ENCODE results near the gene EDEM2.
"Not testable (repeated sequence)": the region's sequence is repeated elsewhere in the genome, so short reads cannot be mapped to it uniquely, and the experiment has no call there.

EDEM2 gene

DNA sequence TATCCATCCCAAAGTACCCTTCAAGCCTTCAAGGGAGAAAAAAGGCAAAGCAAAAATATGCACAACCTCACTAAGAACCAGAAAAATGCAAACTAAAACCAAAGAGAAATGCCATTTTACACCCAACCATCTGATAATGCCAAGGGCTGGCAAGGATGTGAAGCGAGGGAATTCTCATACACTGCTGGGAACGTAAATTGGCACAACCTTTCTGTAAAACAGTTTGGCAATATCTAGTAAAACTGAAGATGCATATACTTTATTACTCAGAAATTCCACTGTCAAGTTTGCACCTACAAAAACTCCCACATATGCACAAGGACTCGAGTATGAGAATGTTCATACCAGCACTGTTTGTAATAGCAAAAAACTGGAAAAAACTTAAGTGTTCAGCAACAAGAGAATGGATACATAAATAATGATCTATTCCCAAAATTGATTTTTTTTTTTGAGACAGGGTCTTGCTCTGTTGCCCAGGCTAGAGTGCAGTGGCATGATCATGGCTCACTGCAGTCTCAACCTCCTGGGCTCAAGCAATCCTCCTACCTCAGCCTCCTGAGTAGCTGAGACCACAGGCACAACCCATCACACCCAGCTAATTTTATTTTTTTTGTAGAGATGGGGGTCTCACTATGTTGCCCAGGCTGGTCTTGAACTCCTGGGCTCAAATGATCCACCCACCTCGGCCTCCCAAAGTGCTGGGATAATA is 21.7 kb upstream of the EDEM2 start:
- DNase-seq (ENCODE audit: low read depth), result not testable (repeated sequence)

DNA sequence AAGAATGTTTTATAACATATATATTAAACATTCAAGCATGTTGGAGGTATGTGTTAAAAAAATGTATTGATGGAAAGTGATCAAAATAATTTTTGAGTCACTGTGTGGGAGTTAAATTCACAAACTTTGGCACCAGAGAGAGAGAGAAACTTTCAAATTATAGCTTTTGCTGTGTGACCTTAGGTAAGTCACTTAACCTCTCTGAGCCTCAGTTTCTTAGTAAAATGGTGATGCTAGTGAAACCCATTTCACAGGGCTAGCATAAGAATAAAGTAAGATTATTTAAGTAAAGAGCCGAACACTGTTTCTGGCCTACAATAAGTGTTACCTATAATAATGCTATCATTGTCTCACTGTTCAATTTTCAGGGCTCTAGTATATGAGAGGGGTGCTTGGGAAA is 20.7 kb upstream of the EDEM2 start:
- no peak for DNase-seq (ENCODE audit: low read depth)

DNA sequence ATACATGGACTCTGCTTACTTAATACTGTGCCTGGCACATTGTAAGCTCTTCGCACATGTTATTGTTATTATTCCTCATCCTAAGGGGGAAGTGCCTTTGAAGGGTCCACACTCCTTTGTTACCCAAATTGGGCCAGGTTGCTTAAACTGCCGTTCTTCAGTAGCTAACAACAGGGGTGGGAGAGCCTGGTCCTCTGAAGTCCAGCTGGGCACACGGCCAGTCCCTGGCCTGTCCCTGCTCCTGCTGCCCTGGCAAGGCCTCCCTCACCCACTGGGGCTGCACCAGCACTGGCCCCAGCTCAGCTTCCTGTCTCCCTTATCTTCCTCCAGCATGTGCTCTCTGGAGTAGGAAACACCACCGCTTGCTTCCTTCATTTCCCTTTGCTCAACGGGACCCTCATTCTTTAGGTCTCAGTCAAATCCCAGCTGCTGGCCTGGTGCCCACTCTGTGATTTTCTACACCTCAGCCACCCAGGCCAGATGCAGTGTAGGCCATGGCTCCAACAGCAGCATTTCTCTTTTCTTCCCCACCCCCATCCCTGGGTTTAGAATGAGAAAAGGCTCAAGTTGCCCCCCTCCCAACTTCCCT is 19.2 kb upstream of the EDEM2 start:
- no peak for DNase-seq (ENCODE audit: low read depth)

DNA sequence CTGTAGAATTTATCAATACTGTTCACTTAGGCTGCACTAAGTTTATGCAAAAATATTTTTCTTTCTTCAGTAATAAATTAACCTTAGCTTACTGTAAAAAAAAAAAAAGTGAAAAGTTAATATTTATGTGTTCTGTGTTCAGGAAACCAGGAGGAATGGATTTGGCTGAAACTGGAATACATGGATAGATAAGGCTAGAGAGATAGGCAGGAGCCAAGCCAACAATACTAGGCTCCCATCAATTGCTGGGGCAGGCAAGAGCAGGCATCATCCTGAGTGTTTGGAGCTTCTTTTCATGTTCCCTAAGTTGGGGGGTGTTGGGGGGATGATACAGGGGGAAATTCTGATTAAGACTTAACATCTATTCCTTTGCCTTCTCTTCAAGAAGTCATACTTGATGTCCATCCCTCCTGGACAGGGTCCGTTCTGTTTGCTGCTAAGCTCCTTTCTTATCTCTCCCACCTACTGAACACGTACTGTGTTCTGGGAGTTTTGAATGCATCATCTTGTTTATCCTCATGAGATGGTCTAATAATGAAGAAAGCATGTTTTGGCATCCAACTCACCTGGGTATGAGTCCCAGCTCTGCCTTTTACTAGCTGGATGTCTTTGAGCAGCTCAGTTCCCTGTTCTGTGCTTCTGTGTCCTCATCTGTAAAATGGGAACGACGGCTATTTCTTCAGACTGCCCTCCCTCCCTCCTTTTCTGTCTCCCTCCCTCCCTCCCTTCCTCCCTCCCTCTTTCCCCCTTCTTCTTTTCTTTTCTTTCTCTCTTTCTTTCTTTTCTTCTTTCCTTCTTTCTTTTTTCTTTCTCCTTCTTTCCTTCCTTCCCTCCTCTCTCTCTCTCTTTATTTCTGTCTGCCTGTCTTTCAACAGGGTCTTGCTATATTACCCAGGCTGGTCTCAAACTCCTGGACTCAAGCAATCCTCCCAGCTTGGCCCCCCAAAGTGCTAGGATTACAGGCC is 18.4 kb upstream of the EDEM2 start:
- no peak for DNase-seq (ENCODE audit: low read depth)

DNA sequence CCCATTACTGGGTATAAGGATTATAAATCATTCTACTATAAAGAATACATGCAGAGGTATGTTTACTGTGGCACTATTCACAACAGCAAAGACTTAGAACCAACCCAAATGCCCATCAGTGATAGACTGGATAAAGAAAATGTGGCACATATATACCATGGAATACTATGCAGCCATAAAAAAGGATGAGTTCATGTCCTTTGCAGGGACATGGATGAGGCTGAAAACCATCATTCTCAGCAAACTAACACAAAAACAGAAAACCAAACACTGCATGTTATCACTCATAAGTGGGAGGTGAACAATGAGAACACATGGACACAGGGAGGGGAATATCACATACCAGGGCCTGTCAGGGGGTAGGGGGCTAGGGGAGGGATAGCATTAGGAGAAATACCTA is 17.4 kb upstream of the EDEM2 start:
- DNase-seq (ENCODE audit: low read depth), result not testable (repeated sequence)

DNA sequence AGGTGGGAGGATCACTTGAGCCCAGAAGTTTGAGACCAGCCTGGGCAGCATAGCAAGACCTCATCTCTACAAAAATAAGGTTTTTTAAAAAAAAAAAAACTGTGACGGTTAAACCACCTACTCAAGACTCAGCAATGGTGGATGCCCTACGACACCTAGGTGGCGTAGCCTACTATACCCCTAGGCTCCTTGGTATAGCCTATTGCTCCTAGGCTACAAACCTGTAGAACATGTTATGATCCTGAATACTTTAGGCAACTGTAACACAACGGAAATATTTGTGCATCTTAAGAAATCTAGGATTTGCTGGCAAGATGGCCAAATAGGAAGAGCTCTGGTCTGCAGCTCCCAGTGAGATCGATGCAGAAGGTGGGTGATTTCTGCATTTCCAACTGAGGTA is 13.2 kb upstream of the EDEM2 start:
- not testable (repeated sequence) for DNase-seq (ENCODE audit: low read depth)

DNA sequence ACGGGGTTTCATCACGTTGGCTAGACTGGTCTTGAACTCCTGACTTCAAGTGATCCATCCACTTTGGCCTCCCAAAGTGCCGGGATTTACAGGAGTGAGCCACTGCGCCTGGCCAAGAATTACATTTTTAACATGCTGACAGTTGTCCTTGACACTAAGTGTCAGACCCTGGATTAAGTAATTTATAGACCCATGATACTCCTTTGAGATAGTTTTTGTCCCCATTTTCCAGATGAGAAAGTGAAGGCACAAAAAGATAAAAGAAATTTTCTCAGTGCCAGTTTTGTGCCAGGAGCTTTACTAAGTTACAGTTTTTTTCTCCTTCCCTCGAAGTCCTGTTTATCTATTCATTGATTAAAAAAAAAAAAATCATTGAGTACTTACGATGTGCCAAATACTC is 9.8 kb upstream of the EDEM2 start:
- no peak for DNase-seq (ENCODE audit: low read depth)

DNA sequence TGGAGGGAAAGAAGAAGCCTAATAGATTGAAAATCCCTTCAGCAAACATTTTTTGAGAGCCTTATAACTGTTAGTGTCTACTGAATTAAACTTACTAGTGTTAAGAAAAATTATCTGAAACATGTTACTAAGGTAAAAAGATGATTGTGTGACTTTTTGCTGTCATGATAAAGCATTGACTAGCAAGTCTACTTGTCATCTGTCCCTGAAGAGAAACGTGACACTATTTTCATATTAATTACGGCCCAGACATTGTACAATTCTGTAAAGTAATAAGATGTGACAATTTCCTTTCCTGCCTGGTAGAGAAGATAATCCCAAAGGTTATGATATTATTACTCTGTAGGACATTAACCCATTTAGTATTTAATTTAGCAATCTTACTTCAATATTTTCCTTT is 8.8 kb upstream of the EDEM2 start:
- DNase-seq (ENCODE audit: low read depth), result no peak

DNA sequence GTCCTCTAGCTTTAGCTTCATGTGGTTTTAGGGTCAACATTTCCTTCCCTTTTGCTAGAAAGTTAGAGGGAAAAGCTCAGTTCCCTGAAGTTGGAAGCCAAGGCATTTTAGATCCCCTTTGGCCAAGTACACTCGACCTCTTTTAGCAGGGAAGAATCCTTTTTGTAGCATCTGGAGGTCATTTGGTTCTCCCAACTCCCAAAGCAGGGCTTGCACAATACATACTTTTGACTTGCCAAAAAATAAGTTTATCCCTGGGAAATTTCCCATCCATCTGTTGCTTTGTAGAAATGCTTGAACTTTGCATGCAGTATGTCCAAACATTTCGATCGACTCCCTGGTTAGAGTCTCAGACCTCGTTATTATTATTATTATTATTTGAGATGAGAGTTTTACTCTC is 4.6 kb upstream of the EDEM2 start:
- no peak for DNase-seq (ENCODE audit: low read depth)

DNA sequence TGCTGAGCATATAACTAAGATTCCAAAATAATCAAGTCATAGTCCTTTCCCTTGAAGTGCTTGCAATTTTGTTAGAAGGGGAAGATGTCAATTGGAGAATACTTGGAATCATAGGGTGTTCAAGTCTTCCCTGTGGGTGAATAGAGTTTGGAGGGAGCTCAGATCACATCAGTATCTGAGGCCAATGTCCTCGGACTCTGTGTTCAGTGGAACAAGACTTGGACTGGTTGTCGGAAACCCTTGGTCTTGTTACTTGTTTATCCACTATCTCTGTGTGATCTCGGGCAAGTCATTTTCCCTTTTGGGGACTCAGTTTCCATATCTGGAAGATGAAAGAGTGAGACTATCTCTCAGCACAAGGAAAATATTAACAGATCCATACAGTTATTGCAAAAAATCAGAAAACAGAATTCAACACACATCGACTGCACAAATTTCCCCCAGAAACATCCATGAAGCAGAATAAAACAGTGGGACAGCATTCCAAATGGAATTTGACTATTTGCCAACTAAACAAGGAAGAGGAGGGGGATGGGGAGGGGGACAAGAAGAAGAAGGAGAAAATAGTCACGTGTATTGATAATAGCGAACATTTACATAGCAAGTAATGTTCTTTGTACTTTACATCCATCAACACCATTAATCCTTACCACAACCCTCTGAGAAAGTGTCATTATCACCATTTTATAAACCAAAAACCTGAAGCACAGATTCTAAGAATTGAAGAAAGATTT is 3.9 kb upstream of the EDEM2 start:
- no peak for DNase-seq (ENCODE audit: low read depth)

DNA sequence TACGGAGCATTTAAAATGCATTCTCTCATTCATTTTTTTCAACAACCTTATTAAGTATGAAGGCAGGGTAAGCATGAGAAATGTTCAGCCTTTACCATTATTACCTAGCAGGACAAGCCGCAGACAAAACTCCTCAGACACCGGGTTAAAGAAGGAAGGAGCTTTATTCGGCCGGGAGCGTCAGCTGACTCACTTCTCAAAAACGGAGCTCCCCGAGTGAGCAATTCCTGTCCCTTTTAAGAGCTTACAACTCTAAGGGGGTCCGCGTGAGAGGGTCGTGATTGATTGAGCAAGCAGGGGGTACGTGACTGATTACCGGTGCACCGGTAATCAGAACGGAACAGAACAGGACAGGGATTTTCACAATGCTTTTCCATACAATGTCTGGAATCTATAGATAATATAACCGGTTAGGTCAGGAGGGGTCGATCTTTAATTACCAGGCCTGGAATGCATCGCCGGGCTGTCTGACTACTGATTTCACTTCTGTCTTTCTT is 487 bp upstream of the EDEM2 start:
- not testable (repeated sequence) for DNase-seq (ENCODE audit: low read depth)

DNA sequence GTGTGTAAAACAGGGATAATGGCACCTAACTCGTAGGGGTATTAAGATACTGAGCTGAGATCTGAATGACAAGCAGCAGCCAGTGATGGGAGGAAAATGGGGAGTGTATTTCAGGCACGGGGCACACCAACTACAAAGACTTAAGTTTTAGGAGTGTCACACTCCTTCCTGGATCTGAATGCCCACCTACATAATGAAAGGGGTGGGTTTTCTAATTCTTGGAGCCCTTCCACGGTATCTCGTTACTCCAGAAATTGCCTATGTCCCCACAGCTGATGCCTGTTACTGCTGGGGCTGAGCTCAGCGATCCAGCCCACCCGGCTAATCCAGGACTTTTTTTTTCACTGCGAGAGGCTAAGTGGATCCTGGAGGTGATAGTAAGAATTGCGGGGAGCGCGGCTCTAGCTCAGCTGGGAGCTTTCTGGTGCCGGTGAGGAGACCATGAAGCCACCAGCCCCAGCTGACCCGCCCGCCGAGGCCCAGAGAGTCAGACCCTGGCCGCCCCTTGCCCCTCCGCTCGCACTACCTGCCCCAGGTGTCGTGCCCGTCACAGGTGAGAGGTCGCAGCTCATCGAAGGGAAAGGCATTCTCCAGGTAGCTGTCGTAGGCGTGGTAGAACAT is 727 bp downstream of the EDEM2 start:
- peak; percentile 3 for DNase-seq (ENCODE audit: low read depth)

DNA sequence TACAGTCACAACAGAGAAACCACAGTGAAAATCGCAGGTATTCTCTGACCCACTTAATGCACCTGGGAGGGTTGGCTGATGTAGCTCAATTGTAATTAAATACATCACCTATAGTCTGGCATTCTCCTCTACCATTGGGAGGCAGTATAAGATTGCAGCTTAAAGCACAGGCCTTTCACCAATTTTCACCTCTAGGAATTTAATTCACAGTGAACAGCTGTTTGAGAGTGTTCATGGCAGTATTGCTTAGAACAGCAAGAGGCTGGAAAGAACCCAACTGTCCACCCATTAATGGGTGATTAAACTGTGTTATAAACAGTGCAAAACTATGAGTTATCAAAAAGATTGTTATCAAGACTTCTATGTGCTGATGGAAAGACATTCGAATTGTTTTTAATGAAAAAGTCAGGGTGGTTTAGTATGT is 2.0 kb downstream of the EDEM2 start:
- no peak for DNase-seq (ENCODE audit: low read depth)

DNA sequence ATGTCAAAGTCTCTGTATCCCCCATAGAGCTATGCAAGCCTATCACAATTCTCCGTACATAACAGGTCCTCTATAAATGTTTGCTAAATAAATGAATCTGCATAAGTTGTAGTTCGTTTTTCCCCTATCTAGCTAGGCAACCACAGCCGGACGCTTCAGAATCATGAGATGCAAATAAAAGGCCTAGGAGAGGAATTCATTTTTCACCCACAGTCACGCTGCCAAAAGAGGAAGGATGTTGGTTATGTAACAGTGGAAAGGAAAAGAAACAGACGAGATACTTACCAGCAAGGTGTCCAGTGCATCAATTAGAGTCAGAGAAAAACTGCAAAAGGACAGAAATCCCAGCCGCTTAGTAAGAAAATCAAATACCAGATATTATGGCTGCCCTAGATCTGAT is 2.4 kb downstream of the EDEM2 start:
- no peak for DNase-seq (ENCODE audit: low read depth)

DNA sequence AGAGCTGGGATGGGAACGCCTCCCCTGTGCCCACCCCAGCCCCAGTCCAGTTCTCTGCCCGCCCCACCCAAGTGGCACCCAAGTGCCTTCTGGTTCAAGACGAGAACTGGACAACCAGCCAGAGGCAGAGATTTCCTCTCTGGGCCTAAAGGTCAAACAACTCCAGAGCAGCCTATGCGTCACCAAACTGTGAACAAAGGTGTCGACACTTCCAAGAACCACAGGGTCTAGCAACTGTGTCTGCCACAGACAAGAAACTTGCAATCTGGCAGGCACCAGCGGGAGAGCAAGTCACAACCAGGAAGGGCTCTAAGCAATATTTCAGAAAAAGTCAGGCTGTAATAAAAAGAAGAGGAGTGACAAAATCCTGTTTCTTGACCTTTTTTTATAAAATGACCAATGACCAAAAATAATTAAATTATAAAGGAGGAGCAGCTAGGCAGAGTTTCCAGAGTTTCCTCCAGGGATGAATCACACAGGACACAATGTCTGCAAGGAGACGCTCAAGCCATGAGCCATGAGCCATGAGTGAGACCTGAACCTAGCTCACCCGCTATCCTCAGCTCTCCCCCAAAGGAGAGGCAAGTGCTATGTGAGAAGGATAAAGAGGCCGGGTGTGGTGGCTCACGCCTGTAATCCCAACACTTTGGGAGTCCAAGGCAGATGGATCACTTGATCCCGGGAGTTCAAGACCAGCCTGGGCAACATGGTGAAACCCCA is 11.1 kb downstream of the EDEM2 start:
- DNase-seq (ENCODE audit: low read depth), result no peak

DNA sequence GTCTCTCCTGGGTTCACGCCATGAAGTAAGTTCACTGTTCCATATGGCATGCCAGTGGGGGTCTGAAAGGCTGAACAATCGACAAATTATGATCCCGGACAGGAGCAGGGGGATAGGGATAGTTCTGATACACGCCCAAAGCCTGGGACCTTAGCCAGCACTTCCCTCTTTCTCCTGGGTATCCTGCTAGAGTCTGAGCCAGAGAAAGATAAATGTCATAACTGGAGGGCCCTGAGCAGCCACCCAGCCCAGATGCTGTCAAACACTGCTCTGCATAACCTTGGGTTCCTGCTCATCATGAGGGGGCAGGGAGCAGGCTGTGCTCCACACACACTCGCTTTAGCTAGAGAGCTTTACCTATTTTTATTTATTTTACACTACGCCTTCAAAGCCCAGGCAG is 12.3 kb downstream of the EDEM2 start:
- no peak for DNase-seq (ENCODE audit: low read depth)

DNA sequence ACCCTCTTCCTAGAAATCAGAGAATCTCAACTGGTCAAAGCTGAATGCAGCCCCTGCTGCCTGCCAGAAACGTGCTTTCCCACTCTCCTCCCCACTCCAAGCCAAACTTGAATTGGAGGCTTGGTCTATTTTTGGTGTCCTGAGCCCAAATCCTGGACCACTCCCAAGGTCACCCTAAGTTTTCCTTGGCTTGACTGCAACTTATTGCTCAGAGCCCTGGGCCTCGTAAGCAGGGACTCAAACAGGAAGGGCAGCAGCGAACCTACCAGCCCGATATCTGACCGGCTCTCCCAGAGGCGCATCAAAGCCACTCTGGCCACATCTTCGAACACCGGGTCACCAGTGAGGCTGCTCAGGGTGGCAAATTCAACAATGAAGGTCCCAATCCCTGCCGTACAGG is 12.7 kb downstream of the EDEM2 start:
- DNase-seq (ENCODE audit: low read depth), result no peak

DNA sequence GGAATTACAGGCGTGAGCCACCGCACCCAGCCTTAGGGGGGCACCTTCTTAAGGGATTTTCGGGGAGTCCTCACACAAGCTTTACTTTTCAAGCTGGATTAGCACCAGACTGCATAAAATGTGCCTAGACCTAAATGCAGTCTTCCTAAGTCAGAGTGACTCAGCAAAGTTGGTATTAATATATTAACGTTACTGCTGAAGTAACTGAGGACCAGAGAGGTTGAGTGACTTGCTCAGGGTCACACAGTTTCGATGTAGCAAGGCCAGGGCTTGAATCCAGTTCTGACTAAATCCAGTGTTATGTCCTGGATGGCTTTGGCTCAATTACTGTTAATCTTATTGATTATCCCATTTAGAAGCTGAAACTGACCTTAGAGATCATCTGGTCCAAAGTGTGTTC is 13.4 kb downstream of the EDEM2 start:
- DNase-seq (ENCODE audit: low read depth), result no peak

DNA sequence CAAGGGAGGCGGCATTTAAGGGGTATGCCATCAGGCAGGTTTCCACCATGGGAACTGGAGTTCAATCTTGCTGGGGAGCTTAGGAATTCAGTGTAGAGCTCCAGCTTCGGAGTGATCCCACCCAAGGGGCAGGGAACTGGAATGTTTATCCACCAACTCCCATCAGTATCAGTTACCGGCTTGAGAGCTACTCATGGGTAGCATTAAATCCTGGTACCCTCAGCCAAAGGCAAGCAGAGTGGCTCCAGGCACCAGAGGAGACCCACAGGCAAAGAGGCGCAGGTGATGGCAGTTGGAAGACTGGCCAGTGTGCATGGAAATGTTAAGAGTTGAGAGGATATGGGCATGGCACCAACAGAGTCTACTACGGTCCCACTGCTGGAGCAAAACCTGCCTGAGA is 14.1 kb downstream of the EDEM2 start:
- DNase-seq (ENCODE audit: low read depth), result no peak

DNA sequence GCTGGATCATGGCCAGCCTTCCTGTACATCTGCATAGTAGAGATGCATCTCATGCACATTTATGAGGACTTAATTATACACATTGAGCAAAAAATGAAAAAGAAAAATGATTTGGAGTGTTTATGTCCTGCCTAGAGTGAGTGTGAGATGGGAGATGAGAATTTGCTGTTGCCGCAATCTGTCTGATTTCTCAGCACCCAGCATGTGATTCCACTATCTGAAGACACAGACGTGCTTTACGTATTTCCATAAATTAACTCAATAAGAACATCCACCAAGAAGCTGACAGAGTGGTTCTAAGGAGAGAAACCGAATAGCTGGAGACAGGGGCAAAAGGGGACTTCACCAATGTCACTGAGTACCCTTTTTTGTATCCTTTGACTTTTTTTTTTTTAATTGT is 15.2 kb downstream of the EDEM2 start:
- DNase-seq (ENCODE audit: low read depth), result no peak

DNA sequence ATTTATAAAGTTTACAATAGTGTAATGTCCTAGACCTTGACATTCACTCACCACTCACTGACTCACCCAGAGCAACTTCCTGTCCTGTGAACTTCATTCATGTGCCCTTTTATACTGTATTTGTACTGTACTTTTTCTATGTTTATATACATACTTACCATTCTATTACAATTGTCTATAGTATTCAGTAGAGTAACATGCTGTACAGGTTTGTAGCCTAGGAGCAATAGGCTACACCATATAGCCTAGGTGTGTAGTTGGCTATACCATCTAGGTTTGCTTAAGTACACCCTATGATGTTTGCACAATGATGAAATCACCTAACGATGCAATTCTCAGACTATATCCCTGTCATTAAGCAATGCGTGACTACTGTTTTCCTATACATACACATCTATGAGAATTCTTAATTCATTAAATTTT is 17.5 kb downstream of the EDEM2 start:
- DNase-seq (ENCODE audit: low read depth), result no peak

Measured in activated T-helper 1 cell treated with Interleukin-2 at 50 U/mL for 16 hours (primary cell).